ENCODE measurements around the gene TEX101. TPM values are rescaled to one million over a fixed set of nuclear protein-coding genes. Genes with fewer than 3 reads are reported as not detected.

TEX101 gene
- polyA plus RNA-seq, 3 donors = 0.16 TPM; not detected in 2

GRCh38 chr19:43454031-43454430, 39.3 kb downstream of the TEX101 start:
- no peak for DNase-seq
- TF ChIP-seq CTCF (IDR thresholded peaks at IDR 0.05) = no peak
- no peaks in the 10 kb centered on the region for H3K79me2 ChIP-seq (ENCODE audit: insufficient read depth, low read length)
- no peaks in the 10 kb centered on the region for H3K27me3 ChIP-seq (ENCODE audit: control insufficient read depth in 2 of 2, insufficient read depth in 2 of 2, low read length in 2 of 2)
- H3K4me1 ChIP-seq (ENCODE audit: control insufficient read depth in 1 of 2, insufficient read depth in 2 of 2, low read length in 2 of 2) = peaks cover 25 to 32% of the 10 kb centered on the region in 2 donors
- H3K27ac Mint-ChIP-seq = peak overlapping the region in 1 of 7 donors; percentile 8
- H3K36me3 Mint-ChIP-seq = peaks cover 2 to 7% of the 10 kb centered on the region in 2 donors
- H3K4me3 Mint-ChIP-seq = no peak overlapping the region
- H3K27ac ChIP-seq (ENCODE audit: low read depth in 1 of 2, low read length in 2 of 2) = no peak overlapping the region
- no peak overlapping the region for H3K4me3 ChIP-seq (replicated peaks in 1 of 3; ENCODE audit: low read depth in 2 of 3, low read length in 3 of 3)
- H2AFZ ChIP-seq (ENCODE audit: insufficient read depth, low read depth, low read length, poor library complexity, severe bottlenecking) = peak overlapping the region; percentile 41
- peaks cover 34% of the 10 kb centered on the region for H3K4me1 Mint-ChIP-seq
- peaks cover 0 to 5% of the 10 kb centered on the region in 2 donors for H3K9me3 ChIP-seq (replicated peaks in 1 of 2; ENCODE audit: control insufficient read depth in 1 of 2, insufficient read depth in 1 of 2, low read length in 2 of 2)
- H3K4me2 ChIP-seq (replicated peaks; ENCODE audit: extremely low read depth, low read length, poor library complexity, severe bottlenecking) = no peak overlapping the region
- H3K9ac ChIP-seq (ENCODE audit: insufficient read depth, low read length, poor library complexity, severe bottlenecking) = no peak overlapping the region
- no peaks in the 10 kb centered on the region for H3K36me3 ChIP-seq (replicated peaks in 1 of 2; ENCODE audit: control insufficient read depth in 1 of 2, insufficient read depth in 2 of 2, low read length in 2 of 2)
- peaks cover 3 to 11% (median 8%) of the 10 kb centered on the region in 7 donors for H3K9me3 Mint-ChIP-seq
- no peaks in the 10 kb centered on the region for H4K20me1 ChIP-seq (ENCODE audit: insufficient read depth, low read length)
- WGBS (ENCODE audit: insufficient coverage) = 80% methylated on average over 2 of the region's 2 CpGs
- peaks cover 0 to 3% (median 0%) of the 10 kb centered on the region in 3 donors for H3K27me3 Mint-ChIP-seq (ENCODE audit: low read depth in 3 of 3)
- intact Hi-C loops (cut with micrococcal nuclease) = loop anchor here in 1 of 2 donors (10.0 kb wide), 1 partner anchor 351 kb away; the partner anchor contains the start of gene LYPD5

- no peak for TF ChIP-seq CTCF (IDR thresholded peaks at IDR 0.05)
- H3K27me3 ChIP-seq (ENCODE audit: control insufficient read depth in 2 of 2, insufficient read depth in 2 of 2, low read length in 2 of 2) = no peaks in the 10 kb centered on the region
- Mint-ChIP-seq H3K27me3 (ENCODE audit: low read depth in 3 of 3) (peaks cover 0 to 3% (median 2%) of the 10 kb centered on the region in 3 donors), H3K36me3 (peaks cover 2 to 7% of the 10 kb centered on the region in 2 donors), H3K4me1 (peaks cover 31% of the 10 kb centered on the region), H3K4me3 (peak overlapping the region; percentile 66 to 75), H3K9me3 (peaks cover 3 to 11% (median 8%) of the 10 kb centered on the region in 7 donors), H3K27ac (peak overlapping the region; percentile 56 to 89 (median 83))
- peak overlapping the region; percentile 8 to 44 for H3K27ac ChIP-seq (ENCODE audit: low read depth in 1 of 2, low read length in 2 of 2)
- H3K4me1 ChIP-seq (ENCODE audit: control insufficient read depth in 1 of 2, insufficient read depth in 2 of 2, low read length in 2 of 2) = peaks cover 22 to 28% of the 10 kb centered on the region in 2 donors
- H3K4me2 ChIP-seq (replicated peaks; ENCODE audit: extremely low read depth, low read length, poor library complexity, severe bottlenecking) = peak overlapping the region; percentile 56
- no peaks in the 10 kb centered on the region for H3K36me3 ChIP-seq (replicated peaks in 1 of 2; ENCODE audit: control insufficient read depth in 1 of 2, insufficient read depth in 2 of 2, low read length in 2 of 2)
- intact Hi-C loops (cut with micrococcal nuclease) = loop anchor here in 1 of 2 donors (10.0 kb wide), 1 partner anchor 349 kb away; the partner anchor contains the start of gene LYPD5
- peak overlapping the region in 1 of 3 experiments; percentile 53 for H3K4me3 ChIP-seq (replicated peaks in 1 of 3; ENCODE audit: low read depth in 2 of 3, low read length in 3 of 3)
- peak in 1 of 3 donors; percentile 26 for DNase-seq
- H3K79me2 ChIP-seq (ENCODE audit: insufficient read depth, low read length) = no peaks in the 10 kb centered on the region
- no peaks in the 10 kb centered on the region for H4K20me1 ChIP-seq (ENCODE audit: insufficient read depth, low read length)
- peaks cover 0 to 5% of the 10 kb centered on the region in 2 donors for H3K9me3 ChIP-seq (replicated peaks in 1 of 2; ENCODE audit: control insufficient read depth in 1 of 2, insufficient read depth in 1 of 2, low read length in 2 of 2)
- 54% methylated on average over 2 of the region's 10 CpGs for WGBS (ENCODE audit: insufficient coverage)
- H2AFZ ChIP-seq (ENCODE audit: insufficient read depth, low read depth, low read length, poor library complexity, severe bottlenecking) = peak overlapping the region; percentile 55
- peak overlapping the region; percentile 45 for H3K9ac ChIP-seq (ENCODE audit: insufficient read depth, low read length, poor library complexity, severe bottlenecking)
These were observed 40.8 kb downstream of the TEX101 start for GRCh38 chr19:43455321-43456113.

All from CD14-positive monocyte (primary cell).